ENCODE measurements around the gene PDZD2. TPM values are rescaled to one million over a fixed set of nuclear protein-coding genes. Genes with fewer than 3 reads are reported as not detected.

Gene PDZD2
- total RNA-seq, 1 experiment from 2014 or later: not detected

- POLR2A ChIA-PET (ENCODE audit: unreplicated experiment): no interaction called here
These were observed 315.2 kb downstream of the PDZD2 start for GRCh38 chr5:31954091-31954490.

GRCh38 chr5:31957151-31957550 lies 318.2 kb downstream of the PDZD2 start:
- DNase-seq: no peak
- H4K20me1 ChIP-seq (ENCODE audit: insufficient read depth): no peaks in the 10 kb centered on the region
- H3F3A ChIP-seq (ENCODE audit: insufficient read depth, low read depth): no peaks in the 10 kb centered on the region
- no peak overlapping the region for H2AFZ ChIP-seq
- TF ChIP-seq EZH2 (IDR thresholded peaks at IDR 0.05; ENCODE audit: low read depth): no peak
- no peak for TF ChIP-seq CTCF (conservative IDR thresholded peaks at IDR 0.05)
- no TSS peak for BruUV-seq (replicated peaks)
- no peaks in the 10 kb centered on the region for H3K4me1 ChIP-seq (replicated peaks; ENCODE audit: insufficient read depth)
- H3K79me2 ChIP-seq (ENCODE audit: low read depth): no peaks in the 10 kb centered on the region
- H3K36me3 ChIP-seq (ENCODE audit: low read depth): no peaks in the 10 kb centered on the region
- H3K4me2 ChIP-seq: no peak overlapping the region
- CTCF ChIA-PET: interaction anchor here (0.6 kb wide), 1 partner anchor 21 kb away, joined by 4 read pairs; no protein-coding TSS in a partner anchor
- intact Hi-C loops (cut with micrococcal nuclease; ENCODE audit: unreplicated experiment): no loop called here
- no peaks in the 10 kb centered on the region for H3K9me3 ChIP-seq (ENCODE audit: insufficient read depth, low read depth)
- H3K9me2 ChIP-seq (ENCODE audit: insufficient read depth): no peaks in the 10 kb centered on the region
- no peak overlapping the region for H3K4me3 ChIP-seq
- H3K27ac ChIP-seq: no peak overlapping the region
- POLR2A ChIA-PET (ENCODE audit: unreplicated experiment): no interaction called here
- peaks cover 81% of the 10 kb centered on the region for H3K27me3 ChIP-seq (ENCODE audit: insufficient read depth, low read depth)

More at GRCh38 chr5:31954091-31954490, 315.2 kb downstream of the PDZD2 start:
- H3K9me2 ChIP-seq (ENCODE audit: insufficient read depth): no peaks in the 10 kb centered on the region
- CTCF ChIA-PET: no interaction called here
- no peak overlapping the region for H3K4me3 ChIP-seq
- no peaks in the 10 kb centered on the region for H4K20me1 ChIP-seq (ENCODE audit: insufficient read depth)
- H3K4me1 ChIP-seq (replicated peaks; ENCODE audit: insufficient read depth): no peaks in the 10 kb centered on the region
- no peak overlapping the region for H3K27ac ChIP-seq
- no TSS peak for BruUV-seq (replicated peaks)
- DNase-seq: no peak
- no peaks in the 10 kb centered on the region for H3F3A ChIP-seq (ENCODE audit: insufficient read depth, low read depth)
- no peaks in the 10 kb centered on the region for H3K79me2 ChIP-seq (ENCODE audit: low read depth)
- no peaks in the 10 kb centered on the region for H3K9me3 ChIP-seq (ENCODE audit: insufficient read depth, low read depth)
- H2AFZ ChIP-seq: no peak overlapping the region
- intact Hi-C loops (cut with micrococcal nuclease; ENCODE audit: unreplicated experiment): no loop called here
- H3K36me3 ChIP-seq (ENCODE audit: low read depth): no peaks in the 10 kb centered on the region
- no peak overlapping the region for H3K4me2 ChIP-seq
- TF ChIP-seq EZH2 (IDR thresholded peaks at IDR 0.05; ENCODE audit: low read depth): no peak
- TF ChIP-seq CTCF (conservative IDR thresholded peaks at IDR 0.05): no peak
- peaks cover 83% of the 10 kb centered on the region for H3K27me3 ChIP-seq (ENCODE audit: insufficient read depth, low read depth)

- Histone ChIP-seq H3K4me1 (replicated peaks; ENCODE audit: insufficient read depth) (no peaks in the 10 kb centered on the region), H3K9me3 (ENCODE audit: insufficient read depth, low read depth) (no peaks in the 10 kb centered on the region), H3K36me3 (ENCODE audit: low read depth) (no peaks in the 10 kb centered on the region), H4K20me1 (ENCODE audit: insufficient read depth) (no peaks in the 10 kb centered on the region), H3K79me2 (ENCODE audit: low read depth) (no peaks in the 10 kb centered on the region), H3F3A (ENCODE audit: insufficient read depth, low read depth) (no peaks in the 10 kb centered on the region), H3K4me3 (no peak overlapping the region), H3K9me2 (ENCODE audit: insufficient read depth) (no peaks in the 10 kb centered on the region), H3K27me3 (ENCODE audit: insufficient read depth, low read depth) (peaks cover 94% of the 10 kb centered on the region), H2AFZ (no peak overlapping the region), H3K27ac (no peak overlapping the region), H3K4me2 (no peak overlapping the region)
- TF ChIP-seq EZH2 (IDR thresholded peaks at IDR 0.05; ENCODE audit: low read depth): no peak
- TF ChIP-seq CTCF (conservative IDR thresholded peaks at IDR 0.05): no peak
- CTCF ChIA-PET: interaction anchor here (0.7 kb wide), 1 partner anchor 364 kb away, joined by 4 read pairs; no protein-coding TSS in a partner anchor
- intact Hi-C loops (cut with micrococcal nuclease; ENCODE audit: unreplicated experiment): no loop called here
- POLR2A ChIA-PET (ENCODE audit: unreplicated experiment): no interaction called here
- no TSS peak for BruUV-seq (replicated peaks)
- no peak for DNase-seq
These were observed 323.4 kb downstream of the PDZD2 start for GRCh38 chr5:31962351-31962751.

Measured in PC-9 (cell line).